HEK293T (cell line): Measurements from ENCODE around the gene MAGEF1.

Experiments used
- CTCF ChIA-PET: fragments of 350-600 bp; formaldehyde crosslinking; extraction: SDS; loops from one replicate; lab custom pipeline; 2021; ENCODE audit warnings: antibody characterized with exemption, inconsistent platforms; lab: Yijun Ruan, JAX
- POLR2A ChIA-PET: fragments of 350-600 bp; formaldehyde crosslinking; extraction: SDS; loops from one replicate; lab custom pipeline; 2020; ENCODE audit warnings: antibody characterized with exemption, inconsistent platforms; lab: Yijun Ruan, JAX
- DNase-seq: peaks from one replicate; pipeline ENCODE4 v3.0.0; 2012; ENCODE audit warnings: mixed read lengths; ENCODE audit errors: extremely low spot score
- ARNT ChIP-seq: fragments of 450-650 bp; IDR thresholded peaks from 2 replicates; pipeline ENCODE4 v1.6.1; 2017; ENCODE audit warnings: mild to moderate bottlenecking
- BHLHE40 ChIP-seq: fragments of 450-650 bp; IDR thresholded peaks from 2 replicates; pipeline ENCODE4 v1.6.1; 2016; ENCODE audit warnings: mild to moderate bottlenecking, moderate library complexity, borderline replicate concordance
- CTBP1 ChIP-seq: fragments of 450-650 bp; IDR thresholded peaks from 2 replicates; pipeline ENCODE4 v1.6.1; 2016; ENCODE audit warnings: borderline replicate concordance
- ELF4 ChIP-seq: fragments of 450-650 bp; IDR thresholded peaks from 2 replicates; pipeline ENCODE4 v1.6.1; 2017; ENCODE audit warnings: antibody characterized with exemption
- FOXA1 ChIP-seq: fragments of 450-650 bp; IDR thresholded peaks from 2 replicates; pipeline ENCODE4 v1.6.1; 2016; ENCODE audit warnings: mild to moderate bottlenecking
- FOXK2 ChIP-seq: fragments of 450-650 bp; IDR thresholded peaks from 2 replicates; pipeline ENCODE4 v1.6.1; 2016; ENCODE audit warnings: mild to moderate bottlenecking
- FOXM1 ChIP-seq: fragments of 450-650 bp; IDR thresholded peaks from 2 replicates; pipeline ENCODE4 v1.6.1; 2017; ENCODE audit warnings: mild to moderate bottlenecking, borderline replicate concordance
- HDGF ChIP-seq: fragments of 450-650 bp; IDR thresholded peaks from 2 replicates; pipeline ENCODE4 v1.6.1; 2017; ENCODE audit warnings: antibody characterized with exemption, borderline replicate concordance
- L3MBTL2 ChIP-seq: fragments of 450-650 bp; conservative IDR thresholded peaks from 2 replicates; pipeline ENCODE4 v1.6.1; 2016; ENCODE audit warnings: mild to moderate bottlenecking
- LEF1 ChIP-seq: fragments of 450-650 bp; IDR thresholded peaks from 2 replicates; pipeline ENCODE4 v1.6.1; 2017; ENCODE audit warnings: mild to moderate bottlenecking, borderline replicate concordance
- NFRKB ChIP-seq: fragments of 450-650 bp; IDR thresholded peaks from 2 replicates; pipeline ENCODE4 v1.6.1; 2016; ENCODE audit warnings: mild to moderate bottlenecking, moderate library complexity
- SP1 ChIP-seq: fragments of 450-650 bp; IDR thresholded peaks from 2 replicates; pipeline ENCODE4 v1.6.1; 2017
- SUZ12 ChIP-seq: fragments of 450-650 bp; IDR thresholded peaks from 2 replicates; pipeline ENCODE4 v1.6.1; 2016; ENCODE audit warnings: mild to moderate bottlenecking
- TARDBP ChIP-seq: fragments of 450-650 bp; IDR thresholded peaks from 2 replicates; pipeline ENCODE4 v1.6.1; 2016
- ZNF384 ChIP-seq: fragments of 450-650 bp; IDR thresholded peaks from 2 replicates; pipeline ENCODE4 v1.6.1; 2016
- TF ChIP-seq, protein P1 (sequence below): fragments of 450-650 bp; IDR thresholded peaks from 2 replicates; pipeline ENCODE4 v1.6.1; 2016

MAGEF1 gene

DNA sequence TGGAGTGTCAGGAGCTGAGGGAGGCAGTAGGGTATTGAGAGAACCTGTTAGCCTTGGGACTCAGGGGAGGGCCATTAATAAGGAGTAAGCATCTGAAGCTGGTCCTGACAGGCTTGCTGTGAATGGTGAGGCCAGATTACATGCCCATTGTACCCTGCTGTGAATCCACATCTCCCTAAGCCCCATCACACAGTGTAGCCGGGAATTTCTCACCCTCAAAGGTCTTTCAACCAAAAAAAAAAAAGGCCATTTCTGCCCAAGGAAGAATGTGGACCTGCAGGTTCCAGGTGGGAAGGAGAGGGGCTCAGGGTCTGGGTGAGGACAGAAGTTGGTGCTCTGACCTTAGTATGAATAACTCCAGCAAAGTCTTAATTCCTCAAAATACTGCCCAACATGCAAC lies 37.2 kb downstream of the MAGEF1 start:
- ChIA-PET CTCF (no interaction called here), POLR2A (no interaction called here)
- DNase-seq = no peak
- TF ChIP-seq LEF1 (no peak), FOXA1 (no peak), ELF4 (no peak), FOXK2 (no peak), HDGF (no peak), L3MBTL2 (no peak), ARNT (no peak), NFRKB (no peak), FOXM1 (no peak), ZNF384 (no peak), CTBP1 (no peak), SP1 (no peak), TARDBP (no peak), BHLHE40 (no peak), SUZ12 (no peak)
- TF ChIP-seq, protein P1, sequence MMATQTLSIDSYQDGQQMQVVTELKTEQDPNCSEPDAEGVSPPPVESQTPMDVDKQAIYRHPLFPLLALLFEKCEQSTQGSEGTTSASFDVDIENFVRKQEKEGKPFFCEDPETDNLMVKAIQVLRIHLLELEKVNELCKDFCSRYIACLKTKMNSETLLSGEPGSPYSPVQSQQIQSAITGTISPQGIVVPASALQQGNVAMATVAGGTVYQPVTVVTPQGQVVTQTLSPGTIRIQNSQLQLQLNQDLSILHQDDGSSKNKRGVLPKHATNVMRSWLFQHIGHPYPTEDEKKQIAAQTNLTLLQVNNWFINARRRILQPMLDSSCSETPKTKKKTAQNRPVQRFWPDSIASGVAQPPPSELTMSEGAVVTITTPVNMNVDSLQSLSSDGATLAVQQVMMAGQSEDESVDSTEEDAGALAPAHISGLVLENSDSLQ = no peak

DNA sequence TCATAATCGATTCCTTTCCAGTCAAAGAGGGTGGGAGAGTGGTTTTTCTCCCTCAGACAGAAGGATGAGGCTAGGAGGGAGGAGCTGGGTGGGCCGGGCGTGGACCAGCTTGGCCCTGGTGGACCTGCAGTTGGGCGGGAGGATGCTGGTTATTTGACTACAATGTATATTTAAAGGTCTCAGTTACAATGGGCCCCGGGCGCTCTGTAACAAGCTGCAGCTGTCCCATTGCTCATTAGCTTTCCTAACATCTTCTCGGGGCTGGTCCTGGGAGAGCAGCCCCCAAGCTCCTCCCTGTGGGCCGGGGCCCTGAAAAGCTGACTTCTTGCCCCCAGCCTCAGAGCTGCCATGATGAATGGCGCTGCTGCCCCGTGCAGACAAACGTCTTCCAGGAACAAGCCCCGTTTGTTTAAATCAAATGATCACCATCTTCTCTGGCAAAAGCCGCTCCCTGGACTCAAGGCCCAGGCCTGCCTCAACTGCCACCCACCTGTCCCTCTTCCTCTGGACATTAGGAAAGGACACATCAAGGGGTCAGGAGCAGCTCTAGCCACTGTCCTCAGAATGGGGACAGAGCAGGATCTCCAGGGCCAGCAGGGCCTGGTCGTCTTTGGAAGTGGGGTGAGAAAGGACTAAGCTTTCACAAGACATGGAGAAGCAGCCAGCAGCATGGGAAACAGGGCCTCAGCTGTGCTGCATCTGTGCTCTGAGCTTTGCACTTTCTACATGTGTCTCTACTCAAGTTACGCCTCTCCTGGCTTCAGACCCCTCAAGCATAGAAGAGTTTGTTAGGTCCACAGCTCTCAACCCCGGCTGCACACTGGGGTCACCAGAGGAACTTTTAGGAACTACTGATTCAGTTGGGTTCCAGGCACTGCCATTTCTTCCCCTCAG lies 38.6 kb downstream of the MAGEF1 start:
- POLR2A ChIA-PET = interaction anchor here (1.1 kb wide), 1 partner anchor 37 kb away, joined by 3 read pairs; no protein-coding TSS in a partner anchor
- CTCF ChIA-PET = interaction anchor here (0.6 kb wide), 1 partner anchor 24 kb away, joined by 3 read pairs; no protein-coding TSS in a partner anchor
- TF ChIP-seq L3MBTL2 = no peak
- TF ChIP-seq TARDBP = no peak
- TF ChIP-seq, protein P1 = no peak
- TF ChIP-seq HDGF = no peak
- TF ChIP-seq NFRKB = no peak
- TF ChIP-seq FOXK2 = no peak
- no peak for TF ChIP-seq LEF1
- no peak for TF ChIP-seq SUZ12
- DNase-seq = no peak

- POLR2A ChIA-PET = interaction anchor here (1.1 kb wide), 1 partner anchor 38 kb away, joined by 3 read pairs; no protein-coding TSS in a partner anchor
- TF ChIP-seq FOXK2 (no peak), SP1 (no peak), TARDBP (no peak), BHLHE40 (no peak), NFRKB (no peak), HDGF (no peak), LEF1 (no peak), FOXM1 (no peak)
- TF ChIP-seq, protein P1 = no peak
- CTCF ChIA-PET = no interaction called here
- no peak for DNase-seq
These were observed 39.5 kb downstream of the MAGEF1 start for GRCh38 chr3:184672335-184672734.

DNA sequence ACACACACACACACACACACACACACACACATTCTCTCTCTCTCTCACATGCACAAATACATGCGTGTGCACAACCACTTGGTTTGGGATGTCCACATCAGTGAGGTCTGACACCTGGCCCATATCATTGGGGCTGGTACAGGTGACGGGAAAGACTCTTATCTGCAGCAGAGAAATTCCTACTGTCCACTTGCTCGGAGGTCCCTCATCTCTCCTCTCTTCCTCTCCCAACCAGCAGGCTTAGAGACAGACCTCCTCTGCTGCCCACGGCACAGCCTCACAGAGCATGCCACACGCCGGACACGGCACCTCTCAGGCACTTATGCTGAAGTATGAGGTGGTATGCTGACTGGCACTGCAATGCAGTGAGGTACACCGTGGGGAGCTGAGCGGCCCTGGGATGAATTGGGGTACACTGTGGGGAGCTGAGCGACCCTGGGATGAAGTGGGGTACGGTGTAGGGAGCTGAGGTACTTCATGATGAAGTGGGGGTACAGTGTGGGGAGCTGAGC lies 41.7 kb downstream of the MAGEF1 start:
- no peak for DNase-seq
- TF ChIP-seq L3MBTL2 = no peak
- no peak for TF ChIP-seq BHLHE40
- no peak for TF ChIP-seq NFRKB
- no peak for TF ChIP-seq HDGF
- no peak for TF ChIP-seq ELF4
- no peak for TF ChIP-seq ARNT
- no peak for TF ChIP-seq ZNF384
- TF ChIP-seq FOXK2 = no peak
- TF ChIP-seq TARDBP = no peak
- TF ChIP-seq FOXM1 = no peak
- no peak for TF ChIP-seq CTBP1
- TF ChIP-seq LEF1 = no peak
- TF ChIP-seq, protein P1 = no peak
- TF ChIP-seq SP1 = no peak
- no peak for TF ChIP-seq FOXA1
- no peak for TF ChIP-seq SUZ12
- CTCF ChIA-PET = no interaction called here
- POLR2A ChIA-PET = interaction anchor here (0.6 kb wide), 1 partner anchor 41 kb away, joined by 3 read pairs; the partner anchor contains the start of gene MAGEF1

DNA sequence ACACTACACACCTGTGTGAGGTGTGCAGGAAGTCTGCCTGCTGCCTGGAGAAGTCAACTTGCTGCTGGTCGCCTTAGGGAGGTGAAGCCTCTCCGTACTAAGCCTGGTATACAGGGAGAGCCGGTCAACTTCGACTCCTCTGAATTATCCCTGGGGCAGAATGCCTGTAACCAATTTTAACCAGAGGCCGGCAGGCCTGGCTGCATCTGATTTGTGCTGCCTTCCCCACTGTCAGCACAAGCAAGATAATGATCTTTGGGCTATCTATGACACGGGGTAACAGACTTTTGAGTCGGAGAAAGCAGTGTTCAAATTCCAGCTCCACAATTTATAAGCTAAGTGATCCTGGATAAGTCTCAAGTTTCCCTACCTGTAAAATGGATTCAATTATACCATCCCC lies 42.3 kb downstream of the MAGEF1 start:
- ChIA-PET CTCF (no interaction called here), POLR2A (interaction anchor here (0.6 kb wide), 1 partner anchor 42 kb away, joined by 3 read pairs; the partner anchor contains the start of gene MAGEF1)
- no peak for DNase-seq
- TF ChIP-seq LEF1 (no peak), ZNF384 (no peak), SP1 (no peak), FOXK2 (no peak), ARNT (no peak), CTBP1 (no peak), L3MBTL2 (no peak), SUZ12 (no peak), TARDBP (no peak)
